Fibroblast of lung (primary cell): ENCODE data around the gene MMRN1. TPM values are rescaled to one million over a fixed set of nuclear protein-coding genes. Genes with fewer than 3 reads are reported as not detected.

Experiments used
- DNase-seq, 2 donors: peaks; one replicate each; pipeline versions ENCODE4 v3.0.0 to v3.0.0-alpha.2; 2010; ENCODE audit warnings: low read depth in 2 of 2
- H2AFZ ChIP-seq: 2 replicates; pipeline ENCODE4 v1.5.1; 2012; ENCODE audit warnings: low read length, control low read depth, inconsistent platforms
- H3K27ac ChIP-seq: 2 replicates; pipeline ENCODE4 v1.5.1; 2011; ENCODE audit warnings: low read length, control low read depth; ENCODE audit not compliant: insufficient read depth
- H3K27me3 ChIP-seq: 2 replicates; pipeline ENCODE4 v1.5.1; 2011; ENCODE audit warnings: mild to moderate bottlenecking, low read length; ENCODE audit not compliant: control insufficient read depth, insufficient read depth
- H3K36me3 ChIP-seq: 2 replicates; pipeline ENCODE4 v1.5.1; 2011; ENCODE audit warnings: low read length; ENCODE audit not compliant: control insufficient read depth, insufficient read depth
- H3K4me1 ChIP-seq: 2 replicates; pipeline ENCODE4 v1.5.1; 2011; ENCODE audit warnings: low read length; ENCODE audit not compliant: control insufficient read depth, insufficient read depth; ENCODE audit errors: extremely low read depth
- H3K4me2 ChIP-seq: 2 replicates; pipeline ENCODE4 v1.5.1; 2011; ENCODE audit warnings: low read length, control low read depth; ENCODE audit not compliant: insufficient read depth; ENCODE audit errors: extremely low read depth
- H3K4me3 ChIP-seq, 4 experiments: fragments of 200-600 bp in 1 of 4; sonication (generic) in 1 of 4; replicated peaks in 1 of 4; 2 replicates each; pipeline ENCODE4 v1.5.1; 2011 to 2016; ENCODE audit warnings: low read length in 4 of 4, low read depth in 3 of 4, mild to moderate bottlenecking in 3 of 4, control low read depth in 2 of 4, inconsistent platforms in 1 of 4, mixed read lengths in 1 of 4; ENCODE audit not compliant: insufficient read depth in 1 of 4; ENCODE audit errors: control extremely low read depth in 1 of 4
- H3K79me2 ChIP-seq: 2 replicates; pipeline ENCODE4 v1.5.1; 2012; ENCODE audit warnings: mild to moderate bottlenecking, low read length, inconsistent platforms; ENCODE audit not compliant: control insufficient read depth, insufficient read depth
- H3K9ac ChIP-seq: 2 replicates; pipeline ENCODE4 v1.5.1; 2011; ENCODE audit warnings: mild to moderate bottlenecking, low read length, control low read depth; ENCODE audit not compliant: insufficient read depth
- H3K9me3 ChIP-seq: 2 replicates; pipeline ENCODE4 v1.5.1; 2012; ENCODE audit warnings: low read depth, low read length; ENCODE audit not compliant: control insufficient read depth, insufficient read depth
- H4K20me1 ChIP-seq: 2 replicates; pipeline ENCODE4 v1.5.1; 2011; ENCODE audit warnings: low read length; ENCODE audit not compliant: control insufficient read depth, insufficient read depth; ENCODE audit errors: extremely low read depth
- EZH2 ChIP-seq: IDR thresholded peaks from 2 replicates; pipeline ENCODE4 v1.5.1; 2012; ENCODE audit warnings: low read length, control low read depth, mild to moderate bottlenecking; ENCODE audit errors: missing control alignments
- polyA minus RNA-seq: library from RNA; depleted of rRNA, polyadenylated mRNA; stranded (reverse); fragments of >200 nt; gene quantifications from 2 replicates; pipeline ENCODE4 v1.2.3, GENCODE V29; 2011; ENCODE audit warnings: low replicate concordance
- polyA plus RNA-seq, 2 donors: library from polyadenylated mRNA; depleted of rRNA in 1 of 2; stranded (reverse) in 1 of 2; unstranded in 1 of 2; fragments of >200 nt; gene quantifications; 2 replicates each; pipeline ENCODE4 v1.2.1, GENCODE V29; 2011 to 2012; ENCODE audit warnings: missing spikeins in 1 of 2
- total RNA-seq: library from RNA; depleted of rRNA; stranded (reverse); fragments of >200 nt; gene quantifications from 2 replicates; pipeline ENCODE4 v1.2.1, GENCODE V29; 2014
- TF ChIP-seq, protein P1 (sequence below), 2 donors: IDR thresholded peaks in 1 of 2; conservative IDR thresholded peaks in 1 of 2; 1 replicate in 1 of 2; 2 replicates in 1 of 2; pipeline ENCODE4 v1.5.1; 2011 to 2012; ENCODE audit warnings: low read length in 2 of 2, control low read depth in 1 of 2, inconsistent platforms in 1 of 2, low read depth in 1 of 2, mild to moderate bottlenecking in 1 of 2

MMRN1 gene
- total RNA-seq (under 0.01 TPM in 2 replicates), polyA plus RNA-seq (not detected in 2 replicates), polyA minus RNA-seq (2.4 TPM in 1 of 2 replicates, not detected in the other)
- polyA plus RNA-seq (2012) = not detected in 2 replicates

GRCh38 chr4:89894649-89895550, at the start of gene MMRN1:
MMRN1 (plus strand) TSS chr4:89894854; CDS start chr4:89894972, 118 bp downstream.
- Histone ChIP-seq H3K36me3 (no peaks in the 10 kb centered on the region), H2AFZ (no peak within 1 kb of the TSS), H3K79me2 (no peaks in the 10 kb centered on the region), H3K4me3 (no peak within 1 kb of the TSS), H3K9me3 (no peaks in the 10 kb centered on the region), H3K27me3 (no peaks in the 10 kb centered on the region), H3K27ac (no peak within 1 kb of the TSS), H3K4me1 (no peaks in the 10 kb centered on the region), H3K9ac (no peak within 1 kb of the TSS), H3K4me2 (no peak within 1 kb of the TSS), H4K20me1 (no peaks in the 10 kb centered on the region)
- TF ChIP-seq, protein P1, sequence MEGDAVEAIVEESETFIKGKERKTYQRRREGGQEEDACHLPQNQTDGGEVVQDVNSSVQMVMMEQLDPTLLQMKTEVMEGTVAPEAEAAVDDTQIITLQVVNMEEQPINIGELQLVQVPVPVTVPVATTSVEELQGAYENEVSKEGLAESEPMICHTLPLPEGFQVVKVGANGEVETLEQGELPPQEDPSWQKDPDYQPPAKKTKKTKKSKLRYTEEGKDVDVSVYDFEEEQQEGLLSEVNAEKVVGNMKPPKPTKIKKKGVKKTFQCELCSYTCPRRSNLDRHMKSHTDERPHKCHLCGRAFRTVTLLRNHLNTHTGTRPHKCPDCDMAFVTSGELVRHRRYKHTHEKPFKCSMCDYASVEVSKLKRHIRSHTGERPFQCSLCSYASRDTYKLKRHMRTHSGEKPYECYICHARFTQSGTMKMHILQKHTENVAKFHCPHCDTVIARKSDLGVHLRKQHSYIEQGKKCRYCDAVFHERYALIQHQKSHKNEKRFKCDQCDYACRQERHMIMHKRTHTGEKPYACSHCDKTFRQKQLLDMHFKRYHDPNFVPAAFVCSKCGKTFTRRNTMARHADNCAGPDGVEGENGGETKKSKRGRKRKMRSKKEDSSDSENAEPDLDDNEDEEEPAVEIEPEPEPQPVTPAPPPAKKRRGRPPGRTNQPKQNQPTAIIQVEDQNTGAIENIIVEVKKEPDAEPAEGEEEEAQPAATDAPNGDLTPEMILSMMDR (conservative IDR thresholded peaks at IDR 0.05 in 1 of 2, IDR thresholded peaks at IDR 0.05 in 1 of 2; ENCODE audit: low read depth in 1 of 2, low read length in 2 of 2) = no peak
- no peak for TF ChIP-seq EZH2
- no peak for DNase-seq

DNA sequence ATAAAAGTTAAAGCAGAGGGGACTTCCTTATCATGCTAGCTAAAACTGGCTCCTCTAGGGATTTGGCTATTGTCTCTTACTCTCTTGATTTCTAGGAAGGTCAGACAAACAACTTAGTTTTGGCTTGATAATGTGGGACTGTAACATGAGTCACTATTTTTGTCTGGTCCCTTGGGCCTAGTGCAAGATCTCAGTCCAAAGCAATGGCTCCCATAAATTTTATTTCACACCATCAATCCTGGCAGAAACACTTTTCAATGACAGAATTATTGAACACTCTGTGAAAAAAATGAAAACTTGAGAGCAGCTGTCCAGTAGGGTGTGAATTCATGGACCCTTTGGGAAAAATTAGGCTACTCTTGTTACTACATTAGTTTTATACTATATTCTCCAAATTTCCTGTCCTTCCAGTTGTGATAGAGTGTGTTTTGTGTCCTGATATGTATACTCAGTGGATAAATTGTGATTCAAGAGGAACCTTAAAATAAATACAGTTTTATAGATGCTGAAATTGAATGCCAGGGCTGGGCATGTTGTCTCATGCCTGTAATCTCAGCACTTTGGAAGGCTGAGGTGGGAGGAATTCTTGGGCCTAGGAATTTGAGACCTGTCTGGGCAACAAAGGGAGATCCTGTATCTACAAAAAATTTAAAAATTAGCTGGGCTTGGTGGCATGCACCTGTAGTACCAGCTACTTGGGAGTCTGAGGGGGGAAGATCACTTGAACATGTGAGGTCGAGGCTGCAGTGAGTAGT, 46.9 kb upstream of the MMRN1 start:
- TF ChIP-seq, protein P1 (conservative IDR thresholded peaks at IDR 0.05 in 1 of 2, IDR thresholded peaks at IDR 0.05 in 1 of 2; ENCODE audit: low read depth in 1 of 2, low read length in 2 of 2) = no peak
- no peak for TF ChIP-seq EZH2
- no peak for DNase-seq

GRCh38 chr4:89855236-89855635, 39.4 kb upstream of the MMRN1 start:
- Histone ChIP-seq H4K20me1 (no peaks in the 10 kb centered on the region), H3K27ac (no peak overlapping the region), H3K4me2 (no peak overlapping the region), H3K36me3 (no peaks in the 10 kb centered on the region), H3K9ac (no peak overlapping the region), H3K79me2 (no peaks in the 10 kb centered on the region), H3K4me3 (no peak overlapping the region), H3K4me1 (no peaks in the 10 kb centered on the region), H3K9me3 (no peaks in the 10 kb centered on the region), H3K27me3 (no peaks in the 10 kb centered on the region), H2AFZ (no peak overlapping the region)
- TF ChIP-seq, protein P1 (conservative IDR thresholded peaks at IDR 0.05 in 1 of 2, IDR thresholded peaks at IDR 0.05 in 1 of 2; ENCODE audit: low read depth in 1 of 2, low read length in 2 of 2) = no peak
- no peak for TF ChIP-seq EZH2
- DNase-seq = no peak

More for the DNA sequence above, 46.9 kb upstream of the MMRN1 start:
- no peaks in the 10 kb centered on the region for H3K9me3 ChIP-seq
- no peak overlapping the region for H3K27ac ChIP-seq
- no peak overlapping the region for H2AFZ ChIP-seq
- H3K79me2 ChIP-seq = no peaks in the 10 kb centered on the region
- no peaks in the 10 kb centered on the region for H3K4me1 ChIP-seq
- H3K4me3 ChIP-seq = no peak overlapping the region
- H3K4me2 ChIP-seq = no peak overlapping the region
- H3K36me3 ChIP-seq = no peaks in the 10 kb centered on the region
- no peak overlapping the region for H3K9ac ChIP-seq
- no peaks in the 10 kb centered on the region for H3K27me3 ChIP-seq
- no peaks in the 10 kb centered on the region for H4K20me1 ChIP-seq
